ENCODE measurements around the gene MAPK1.

MAPK1 gene

DNA sequence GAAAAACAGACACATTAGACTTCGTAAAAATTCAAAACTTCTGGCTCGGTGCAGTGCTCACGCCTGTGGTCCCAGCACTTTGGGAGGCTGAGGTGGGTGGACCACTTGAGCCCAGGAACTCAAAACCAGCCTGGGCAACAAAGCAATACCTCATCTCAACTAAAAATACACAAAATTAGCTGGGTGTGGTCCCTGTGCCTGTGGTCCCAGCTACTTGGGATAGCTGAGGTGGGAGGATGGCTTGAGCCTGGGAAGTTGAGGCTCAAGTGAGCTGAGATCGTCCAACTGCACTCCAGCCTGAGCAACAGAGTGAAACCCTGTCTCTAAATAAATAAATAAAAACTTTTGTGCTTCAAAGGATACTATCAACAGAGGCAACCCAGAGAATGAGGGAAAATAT, 155.6 kb downstream of the MAPK1 start:
- TF ChIP-seq GLI4 (tag by site-specific recombination; IDR thresholded peaks at IDR 0.05) (no peak), ZNF658 (tag by site-specific recombination; IDR thresholded peaks at IDR 0.05) (no peak), ZBTB20 (tag by site-specific recombination; IDR thresholded peaks at IDR 0.05) (no peak), ZNF157 (tag by site-specific recombination; IDR thresholded peaks at IDR 0.05) (no peak), ZNF274 (IDR thresholded peaks at IDR 0.05; ENCODE audit: low read length) (no peak), ZNF274 (tag by site-specific recombination; IDR thresholded peaks at IDR 0.05; ENCODE audit: borderline replicate concordance) (no peak), ZNF341 (tag by site-specific recombination; IDR thresholded peaks at IDR 0.05; ENCODE audit: low read depth) (no peak), ZNF501 (tag by site-specific recombination; IDR thresholded peaks at IDR 0.05) (no peak), ZNF24 (tag by site-specific recombination; IDR thresholded peaks at IDR 0.05) (no peak), ZNF221 (tag by site-specific recombination; IDR thresholded peaks at IDR 0.05; ENCODE audit: borderline replicate concordance) (no peak), ZNF621 (tag by site-specific recombination; IDR thresholded peaks at IDR 0.05) (no peak), ZNF791 (tag by site-specific recombination; IDR thresholded peaks at IDR 0.05) (no peak), ZNF175 (tag by site-specific recombination; IDR thresholded peaks at IDR 0.05) (no peak)
- TF ChIP-seq, protein P1, sequence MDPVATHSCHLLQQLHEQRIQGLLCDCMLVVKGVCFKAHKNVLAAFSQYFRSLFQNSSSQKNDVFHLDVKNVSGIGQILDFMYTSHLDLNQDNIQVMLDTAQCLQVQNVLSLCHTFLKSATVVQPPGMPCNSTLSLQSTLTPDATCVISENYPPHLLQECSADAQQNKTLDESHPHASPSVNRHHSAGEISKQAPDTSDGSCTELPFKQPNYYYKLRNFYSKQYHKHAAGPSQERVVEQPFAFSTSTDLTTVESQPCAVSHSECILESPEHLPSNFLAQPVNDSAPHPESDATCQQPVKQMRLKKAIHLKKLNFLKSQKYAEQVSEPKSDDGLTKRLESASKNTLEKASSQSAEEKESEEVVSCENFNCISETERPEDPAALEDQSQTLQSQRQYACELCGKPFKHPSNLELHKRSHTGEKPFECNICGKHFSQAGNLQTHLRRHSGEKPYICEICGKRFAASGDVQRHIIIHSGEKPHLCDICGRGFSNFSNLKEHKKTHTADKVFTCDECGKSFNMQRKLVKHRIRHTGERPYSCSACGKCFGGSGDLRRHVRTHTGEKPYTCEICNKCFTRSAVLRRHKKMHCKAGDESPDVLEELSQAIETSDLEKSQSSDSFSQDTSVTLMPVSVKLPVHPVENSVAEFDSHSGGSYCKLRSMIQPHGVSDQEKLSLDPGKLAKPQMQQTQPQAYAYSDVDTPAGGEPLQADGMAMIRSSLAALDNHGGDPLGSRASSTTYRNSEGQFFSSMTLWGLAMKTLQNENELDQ (tag by site-specific recombination; IDR thresholded peaks at IDR 0.05; ENCODE audit: low read depth): no peak
- TF ChIP-seq, protein P2, sequence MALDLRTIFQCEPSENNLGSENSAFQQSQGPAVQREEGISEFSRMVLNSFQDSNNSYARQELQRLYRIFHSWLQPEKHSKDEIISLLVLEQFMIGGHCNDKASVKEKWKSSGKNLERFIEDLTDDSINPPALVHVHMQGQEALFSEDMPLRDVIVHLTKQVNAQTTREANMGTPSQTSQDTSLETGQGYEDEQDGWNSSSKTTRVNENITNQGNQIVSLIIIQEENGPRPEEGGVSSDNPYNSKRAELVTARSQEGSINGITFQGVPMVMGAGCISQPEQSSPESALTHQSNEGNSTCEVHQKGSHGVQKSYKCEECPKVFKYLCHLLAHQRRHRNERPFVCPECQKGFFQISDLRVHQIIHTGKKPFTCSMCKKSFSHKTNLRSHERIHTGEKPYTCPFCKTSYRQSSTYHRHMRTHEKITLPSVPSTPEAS (tag by site-specific recombination; IDR thresholded peaks at IDR 0.05): no peak
- TF ChIP-seq, protein P3, sequence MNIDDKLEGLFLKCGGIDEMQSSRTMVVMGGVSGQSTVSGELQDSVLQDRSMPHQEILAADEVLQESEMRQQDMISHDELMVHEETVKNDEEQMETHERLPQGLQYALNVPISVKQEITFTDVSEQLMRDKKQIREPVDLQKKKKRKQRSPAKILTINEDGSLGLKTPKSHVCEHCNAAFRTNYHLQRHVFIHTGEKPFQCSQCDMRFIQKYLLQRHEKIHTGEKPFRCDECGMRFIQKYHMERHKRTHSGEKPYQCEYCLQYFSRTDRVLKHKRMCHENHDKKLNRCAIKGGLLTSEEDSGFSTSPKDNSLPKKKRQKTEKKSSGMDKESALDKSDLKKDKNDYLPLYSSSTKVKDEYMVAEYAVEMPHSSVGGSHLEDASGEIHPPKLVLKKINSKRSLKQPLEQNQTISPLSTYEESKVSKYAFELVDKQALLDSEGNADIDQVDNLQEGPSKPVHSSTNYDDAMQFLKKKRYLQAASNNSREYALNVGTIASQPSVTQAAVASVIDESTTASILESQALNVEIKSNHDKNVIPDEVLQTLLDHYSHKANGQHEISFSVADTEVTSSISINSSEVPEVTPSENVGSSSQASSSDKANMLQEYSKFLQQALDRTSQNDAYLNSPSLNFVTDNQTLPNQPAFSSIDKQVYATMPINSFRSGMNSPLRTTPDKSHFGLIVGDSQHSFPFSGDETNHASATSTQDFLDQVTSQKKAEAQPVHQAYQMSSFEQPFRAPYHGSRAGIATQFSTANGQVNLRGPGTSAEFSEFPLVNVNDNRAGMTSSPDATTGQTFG (tag by site-specific recombination; IDR thresholded peaks at IDR 0.05; ENCODE audit: borderline replicate concordance): no peak
- H3K36me3 ChIP-seq (ENCODE audit: control insufficient read depth in 2 of 2, insufficient read depth in 1 of 2, low read length in 2 of 2): peaks cover 0 to 2% of the 10 kb centered on the region in 2 experiments; a peak in 1 of 3 replicates
- H3K4me1 ChIP-seq (ENCODE audit: control insufficient read depth, insufficient read depth, low read length): no peaks in the 10 kb centered on the region
- no peak overlapping the region for H3K27ac ChIP-seq (ENCODE audit: extremely low read depth, low read depth, low read length)
- H3K9me3 ChIP-seq (ENCODE audit: control insufficient read depth, insufficient read depth, low read depth, low read length): no peaks in the 10 kb centered on the region
- CTCF ChIA-PET: interaction anchor here (0.6 to 2.6 kb wide), 4 partner anchors 8 to 241 kb away, joined by 3 to 28 read pairs (median 4); partner anchors contain the start of gene PPM1F
- POLR2A ChIA-PET: no interaction called here
- no peak overlapping the region for H3K4me3 ChIP-seq (ENCODE audit: low read depth, low read length)

DNA sequence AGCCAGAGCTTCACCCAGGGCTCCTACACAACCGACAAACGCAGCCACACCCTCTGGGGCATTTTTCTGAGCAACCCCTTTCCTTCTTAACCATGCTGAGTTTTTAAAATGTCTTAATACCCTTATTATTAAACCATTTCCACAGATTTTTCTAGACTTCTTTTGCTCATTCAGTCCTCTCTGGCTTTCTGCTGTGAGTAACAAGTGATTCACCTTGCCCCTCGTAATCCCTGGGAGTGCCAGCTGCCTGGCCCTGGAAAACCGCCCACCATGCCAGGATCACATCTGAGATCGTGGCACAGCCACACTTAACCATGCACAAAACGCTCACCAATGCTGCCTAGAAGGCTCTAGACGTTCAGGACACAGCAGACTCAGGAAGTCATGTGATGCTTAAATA, 157.3 kb downstream of the MAPK1 start:
- ChIA-PET CTCF (interaction anchor here (0.7 to 1.8 kb wide), 5 partner anchors 9 to 243 kb away, joined by 3 to 7 read pairs (median 3); partner anchors contain the start of gene PPM1F), POLR2A (interaction anchor here (1.2 kb wide), 1 partner anchor 26 kb away, joined by 3 read pairs; no protein-coding TSS in a partner anchor)
- H3K4me1 ChIP-seq (ENCODE audit: control insufficient read depth, insufficient read depth, low read length): no peaks in the 10 kb centered on the region
- H3K4me3 ChIP-seq (ENCODE audit: low read depth, low read length): no peak overlapping the region
- TF ChIP-seq PRDM1 (tag by site-specific recombination; IDR thresholded peaks at IDR 0.05): no peak
- TF ChIP-seq, protein P4, sequence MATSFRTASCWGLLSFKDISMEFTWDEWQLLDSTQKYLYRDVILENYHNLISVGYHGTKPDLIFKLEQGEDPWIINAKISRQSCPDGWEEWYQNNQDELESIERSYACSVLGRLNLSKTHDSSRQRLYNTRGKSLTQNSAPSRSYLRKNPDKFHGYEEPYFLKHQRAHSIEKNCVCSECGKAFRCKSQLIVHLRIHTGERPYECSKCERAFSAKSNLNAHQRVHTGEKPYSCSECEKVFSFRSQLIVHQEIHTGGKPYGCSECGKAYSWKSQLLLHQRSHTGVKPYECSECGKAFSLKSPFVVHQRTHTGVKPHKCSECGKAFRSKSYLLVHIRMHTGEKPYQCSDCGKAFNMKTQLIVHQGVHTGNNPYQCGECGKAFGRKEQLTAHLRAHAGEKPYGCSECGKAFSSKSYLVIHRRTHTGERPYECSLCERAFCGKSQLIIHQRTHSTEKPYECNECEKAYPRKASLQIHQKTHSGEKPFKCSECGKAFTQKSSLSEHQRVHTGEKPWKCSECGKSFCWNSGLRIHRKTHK (tag by site-specific recombination; IDR thresholded peaks at IDR 0.05): no peak
- no peak for TF ChIP-seq ZNF239 (tag by site-specific recombination; IDR thresholded peaks at IDR 0.05)
- TF ChIP-seq, protein P5, sequence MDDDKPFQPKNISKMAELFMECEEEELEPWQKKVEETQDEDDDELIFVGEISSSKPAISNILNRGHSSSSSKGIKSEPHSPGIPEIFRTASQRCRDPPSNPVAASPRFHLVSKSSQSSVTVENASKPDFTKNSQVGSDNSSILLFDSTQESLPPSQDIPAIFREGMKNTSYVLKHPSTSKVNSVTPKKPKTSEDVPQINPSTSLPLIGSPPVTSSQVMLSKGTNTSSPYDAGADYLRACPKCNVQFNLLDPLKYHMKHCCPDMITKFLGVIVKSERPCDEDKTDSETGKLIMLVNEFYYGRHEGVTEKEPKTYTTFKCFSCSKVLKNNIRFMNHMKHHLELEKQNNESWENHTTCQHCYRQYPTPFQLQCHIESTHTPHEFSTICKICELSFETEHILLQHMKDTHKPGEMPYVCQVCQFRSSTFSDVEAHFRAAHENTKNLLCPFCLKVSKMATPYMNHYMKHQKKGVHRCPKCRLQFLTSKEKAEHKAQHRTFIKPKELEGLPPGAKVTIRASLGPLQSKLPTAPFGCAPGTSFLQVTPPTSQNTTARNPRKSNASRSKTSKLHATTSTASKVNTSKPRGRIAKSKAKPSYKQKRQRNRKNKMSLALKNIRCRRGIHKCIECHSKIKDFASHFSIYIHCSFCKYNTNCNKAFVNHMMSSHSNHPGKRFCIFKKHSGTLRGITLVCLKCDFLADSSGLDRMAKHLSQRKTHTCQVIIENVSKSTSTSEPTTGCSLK (tag by site-specific recombination; IDR thresholded peaks at IDR 0.05): no peak
- TF ChIP-seq ZBTB48 (tag by site-specific recombination; IDR thresholded peaks at IDR 0.05): no peak
- no peak for TF ChIP-seq ZSCAN16 (tag by site-specific recombination; IDR thresholded peaks at IDR 0.05)
- TF ChIP-seq SETDB1 (IDR thresholded peaks at IDR 0.05; ENCODE audit: insufficient read length, low read length): no peak
- TF ChIP-seq ZNF549 (tag by site-specific recombination; IDR thresholded peaks at IDR 0.05): no peak
- TF ChIP-seq BCL11A (tag by site-specific recombination; IDR thresholded peaks at IDR 0.05; ENCODE audit: low read depth): no peak
- TF ChIP-seq ZNF785 (tag by site-specific recombination; IDR thresholded peaks at IDR 0.05): no peak
- TF ChIP-seq ZNF600 (tag by site-specific recombination; IDR thresholded peaks at IDR 0.05): no peak
- H3K9me3 ChIP-seq (ENCODE audit: control insufficient read depth, insufficient read depth, low read depth, low read length): no peaks in the 10 kb centered on the region
- no peak overlapping the region for H3K27ac ChIP-seq (ENCODE audit: extremely low read depth, low read depth, low read length)
- H3K36me3 ChIP-seq (ENCODE audit: control insufficient read depth in 2 of 2, insufficient read depth in 1 of 2, low read length in 2 of 2): peaks cover 0 to 2% of the 10 kb centered on the region in 2 experiments; a peak in 1 of 3 replicates

All from HEK293 (cell line).